Neutrophil (primary cell): Measurements from ENCODE around the gene KEL.

Experiments used
- H3K27ac ChIP-seq: fragments of 200-600 bp; sonication (generic); 2 replicates; pipeline ENCODE4 v1.5.1; 2016; ENCODE audit warnings: mild to moderate bottlenecking, moderate library complexity
- H3K27me3 ChIP-seq: fragments of 200-600 bp; sonication (generic); 2 replicates; pipeline ENCODE4 v1.6.0; 2016; ENCODE audit warnings: mild to moderate bottlenecking
- H3K36me3 ChIP-seq: fragments of 200-600 bp; sonication (generic); 2 replicates; pipeline ENCODE4 v1.5.1; 2017
- H3K4me1 ChIP-seq, 2 experiments: fragments of 200-600 bp in 1 of 2; sonication (generic) in 1 of 2; 1 replicate in 1 of 2; 2 replicates in 1 of 2; pipeline versions ENCODE4 v1.5.1 to v1.6.1; 2013 to 2016; ENCODE audit warnings: low read depth in 1 of 2, low read length in 1 of 2, mild to moderate bottlenecking in 1 of 2, moderate library complexity in 1 of 2; ENCODE audit not compliant: control insufficient read depth in 1 of 2, insufficient read depth in 1 of 2
- H3K4me3 ChIP-seq, 2 experiments: fragments of 200-600 bp in 1 of 2; sonication (generic) in 1 of 2; 1 replicate in 1 of 2; 2 replicates in 1 of 2; pipeline ENCODE4 v1.5.1; 2013 to 2016; ENCODE audit warnings: low read depth in 1 of 2, low read length in 1 of 2, mild to moderate bottlenecking in 1 of 2, moderate library complexity in 1 of 2
- H3K9me3 ChIP-seq: fragments of 200-600 bp; sonication (generic); 2 replicates; pipeline ENCODE4 v1.5.1; 2016
- CTCF ChIP-seq: fragments of 200-600 bp; sonication (generic); IDR thresholded peaks from 2 replicates; pipeline ENCODE4 v1.5.1; 2016; ENCODE audit warnings: antibody characterized with exemption

KEL gene

GRCh38 chr7:142969183-142969582, 7.0 kb upstream of the KEL start:
- no peaks in the 10 kb centered on the region for H3K36me3 ChIP-seq
- TF ChIP-seq CTCF: no peak
- no peaks in the 10 kb centered on the region for H3K9me3 ChIP-seq
- no peaks in the 10 kb centered on the region for H3K27me3 ChIP-seq
- H3K4me1 ChIP-seq: no peaks in the 10 kb centered on the region
- H3K27ac ChIP-seq: no peak overlapping the region
- no peak overlapping the region for H3K4me3 ChIP-seq

GRCh38 chr7:142968229-142968628, 6.1 kb upstream of the KEL start:
- TF ChIP-seq CTCF: no peak

GRCh38 chr7:142964502-142965246, 2.5 kb upstream of the KEL start:
- H3K27me3 ChIP-seq: peaks cover 1% of the 10 kb centered on the region
- no peaks in the 10 kb centered on the region for H3K36me3 ChIP-seq
- H3K9me3 ChIP-seq: no peaks in the 10 kb centered on the region
- no peaks in the 10 kb centered on the region for H3K4me1 ChIP-seq
- no peak for TF ChIP-seq CTCF
- no peak overlapping the region for H3K27ac ChIP-seq
- no peak overlapping the region for H3K4me3 ChIP-seq

More at GRCh38 chr7:142968229-142968628, 6.1 kb upstream of the KEL start:
- Histone ChIP-seq H3K27ac (no peak overlapping the region), H3K4me3 (no peak overlapping the region), H3K36me3 (no peaks in the 10 kb centered on the region), H3K4me1 (no peaks in the 10 kb centered on the region), H3K27me3 (no peaks in the 10 kb centered on the region), H3K9me3 (no peaks in the 10 kb centered on the region)

GRCh38 chr7:142963993-142964392, 1.8 kb upstream of the KEL start:
- Histone ChIP-seq H3K27me3 (peaks cover 8% of the 10 kb centered on the region), H3K36me3 (no peaks in the 10 kb centered on the region), H3K9me3 (no peaks in the 10 kb centered on the region), H3K27ac (no peak overlapping the region), H3K4me3 (no peak overlapping the region), H3K4me1 (no peaks in the 10 kb centered on the region)
- TF ChIP-seq CTCF: no peak

- no peak for TF ChIP-seq CTCF
- H3K9me3 ChIP-seq: no peaks in the 10 kb centered on the region
- H3K4me3 ChIP-seq: no peak overlapping the region
- no peaks in the 10 kb centered on the region for H3K36me3 ChIP-seq
- no peak overlapping the region for H3K27ac ChIP-seq
- peaks cover 18% of the 10 kb centered on the region for H3K27me3 ChIP-seq
- no peaks in the 10 kb centered on the region for H3K4me1 ChIP-seq
Observed at GRCh38 chr7:142962991-142963390, 828 bp upstream of the KEL start.
